Uterus (tissue), 2 donors: ENCODE data around the gene SMAD9.

Source experiments
- POLR2A ChIP-seq, 2 donors: fragments of 450-650 bp; IDR thresholded peaks; one replicate each; pipeline ENCODE4 v1.6.1; 2016; ENCODE audit warnings: antibody characterized with exemption in 2 of 2, mild to moderate bottlenecking in 1 of 2, moderate library complexity in 1 of 2
- TF ChIP-seq, protein P1 (sequence below), 4 experiments: fragments of 200-600 bp in 2 of 4; fragments of 450-650 bp in 2 of 4; sonication (generic) in 2 of 4; IDR thresholded peaks; one replicate each; pipeline ENCODE4 v1.5.1; 2016 to 2019; ENCODE audit warnings: antibody characterized with exemption in 4 of 4, mild to moderate bottlenecking in 2 of 4, moderate library complexity in 1 of 4

DNA sequence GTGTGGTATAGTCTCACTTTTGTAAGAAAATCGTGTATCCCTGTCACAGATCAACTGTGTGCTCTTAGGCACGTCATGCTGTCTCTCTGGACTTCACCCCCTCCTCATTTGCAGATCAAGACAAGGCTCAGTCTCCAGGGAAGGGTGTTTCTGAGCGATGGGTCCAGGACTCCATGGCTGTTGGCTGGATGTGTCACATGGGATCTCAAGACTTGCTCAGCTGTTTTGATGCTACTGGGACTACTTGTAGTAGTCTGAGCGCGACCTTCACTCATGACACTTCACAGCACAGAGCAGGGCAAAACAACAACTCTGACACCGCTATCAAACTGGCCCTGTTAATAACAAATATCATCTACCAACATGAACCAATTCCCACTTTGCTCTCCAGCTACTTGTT, 36.2 kb downstream of the SMAD9 start:
- TF ChIP-seq POLR2A (IDR thresholded peaks at IDR 0.05): no peak
- TF ChIP-seq, protein P1, sequence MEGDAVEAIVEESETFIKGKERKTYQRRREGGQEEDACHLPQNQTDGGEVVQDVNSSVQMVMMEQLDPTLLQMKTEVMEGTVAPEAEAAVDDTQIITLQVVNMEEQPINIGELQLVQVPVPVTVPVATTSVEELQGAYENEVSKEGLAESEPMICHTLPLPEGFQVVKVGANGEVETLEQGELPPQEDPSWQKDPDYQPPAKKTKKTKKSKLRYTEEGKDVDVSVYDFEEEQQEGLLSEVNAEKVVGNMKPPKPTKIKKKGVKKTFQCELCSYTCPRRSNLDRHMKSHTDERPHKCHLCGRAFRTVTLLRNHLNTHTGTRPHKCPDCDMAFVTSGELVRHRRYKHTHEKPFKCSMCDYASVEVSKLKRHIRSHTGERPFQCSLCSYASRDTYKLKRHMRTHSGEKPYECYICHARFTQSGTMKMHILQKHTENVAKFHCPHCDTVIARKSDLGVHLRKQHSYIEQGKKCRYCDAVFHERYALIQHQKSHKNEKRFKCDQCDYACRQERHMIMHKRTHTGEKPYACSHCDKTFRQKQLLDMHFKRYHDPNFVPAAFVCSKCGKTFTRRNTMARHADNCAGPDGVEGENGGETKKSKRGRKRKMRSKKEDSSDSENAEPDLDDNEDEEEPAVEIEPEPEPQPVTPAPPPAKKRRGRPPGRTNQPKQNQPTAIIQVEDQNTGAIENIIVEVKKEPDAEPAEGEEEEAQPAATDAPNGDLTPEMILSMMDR (IDR thresholded peaks at IDR 0.05): no peak
